GM21423 (cell line): ENCODE results near the gene PLOD3.

ENCODE experiments used
- ATAC-seq: cut with Tn5 transposase; IDR thresholded peaks from one replicate; pipeline ENCODE4 v1.9.1; 2021; ENCODE audit warnings: mild to moderate bottlenecking, moderate library complexity; ENCODE audit not compliant: unreplicated experiment

Gene PLOD3

DNA sequence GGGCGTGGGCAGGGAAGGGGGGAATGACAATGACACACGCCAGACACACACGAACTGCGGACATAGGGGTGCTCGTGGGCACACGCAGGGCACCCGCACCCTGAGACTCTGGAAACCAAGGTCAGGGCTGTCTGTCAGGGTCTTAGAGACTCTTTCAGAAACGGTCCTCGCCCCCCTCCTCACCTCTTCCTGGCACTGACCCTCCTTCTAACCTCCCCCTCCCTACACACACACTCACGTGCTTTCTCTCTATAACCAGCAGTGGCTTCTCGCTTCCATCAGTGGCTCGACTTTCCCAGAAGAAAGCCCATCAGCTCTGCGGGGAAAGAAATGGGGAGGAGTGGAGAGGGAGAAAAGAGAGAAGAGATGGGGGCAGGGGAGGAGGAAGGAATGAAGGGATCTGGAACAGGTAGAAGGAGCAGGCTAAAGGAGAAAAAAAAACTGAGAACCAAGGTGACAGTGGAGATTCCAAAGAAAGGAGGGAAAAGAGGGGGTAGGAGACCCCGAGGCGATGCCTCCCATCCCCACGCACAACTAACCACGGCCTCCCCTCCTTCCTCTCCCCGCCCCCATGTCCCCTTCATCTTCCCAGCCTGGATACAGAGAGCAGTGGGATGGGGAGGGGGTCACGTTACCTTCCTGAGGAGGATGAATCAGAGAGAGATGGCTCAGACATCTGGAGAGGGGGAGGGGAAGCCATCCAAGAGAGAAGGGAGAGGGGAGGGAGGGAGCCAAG, 50.3 kb downstream of the PLOD3 start:
- ATAC-seq: no peak

DNA sequence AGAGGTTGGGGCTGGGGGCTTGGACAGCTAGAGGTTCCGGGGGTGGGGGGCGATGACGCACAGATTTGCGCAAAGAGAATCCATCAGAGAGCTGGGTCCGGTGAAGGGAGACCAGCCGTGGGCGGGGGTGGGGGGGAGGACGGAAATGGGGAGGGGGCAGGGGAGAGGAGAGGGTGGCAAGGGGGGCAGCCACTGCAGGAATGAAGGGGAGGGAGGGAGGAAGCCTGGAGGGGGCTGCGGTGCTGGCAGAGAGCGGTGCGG, 50.8 kb downstream of the PLOD3 start:
- ATAC-seq: no peak

DNA sequence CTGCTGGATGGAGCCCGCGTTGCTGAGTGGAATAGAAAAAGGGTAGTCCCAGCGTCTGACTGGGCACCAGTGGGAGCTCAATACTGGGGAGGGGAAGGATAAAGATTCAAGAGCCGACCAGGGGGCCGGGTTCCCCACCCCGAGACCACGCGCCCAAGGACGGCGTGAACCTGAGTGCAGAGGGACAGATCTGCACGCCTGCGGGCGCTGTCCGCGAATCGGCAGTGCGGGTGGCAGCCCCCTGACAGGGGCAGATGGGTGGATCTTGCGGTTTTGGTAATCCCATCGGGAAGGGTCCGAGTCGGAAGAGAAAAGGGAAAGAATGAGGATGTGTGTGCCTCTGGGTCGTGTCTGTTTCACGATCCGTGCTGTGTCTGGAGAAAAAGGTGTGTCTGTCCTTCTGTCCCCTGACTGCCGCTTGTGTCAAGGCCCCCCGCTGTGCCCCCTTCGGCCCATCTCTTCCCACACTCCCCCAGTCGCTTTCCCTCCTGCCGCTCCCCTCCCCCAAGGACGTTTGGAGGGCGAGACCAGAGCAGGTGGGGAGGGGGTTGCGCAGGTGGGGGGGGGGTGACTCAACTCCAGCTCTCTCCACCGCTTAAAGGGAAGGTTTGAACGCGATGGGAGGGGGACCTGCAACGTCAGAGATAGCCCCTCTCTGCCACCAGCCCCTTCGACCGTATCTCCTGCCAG, 51.3 kb downstream of the PLOD3 start:
- no peak for ATAC-seq

DNA sequence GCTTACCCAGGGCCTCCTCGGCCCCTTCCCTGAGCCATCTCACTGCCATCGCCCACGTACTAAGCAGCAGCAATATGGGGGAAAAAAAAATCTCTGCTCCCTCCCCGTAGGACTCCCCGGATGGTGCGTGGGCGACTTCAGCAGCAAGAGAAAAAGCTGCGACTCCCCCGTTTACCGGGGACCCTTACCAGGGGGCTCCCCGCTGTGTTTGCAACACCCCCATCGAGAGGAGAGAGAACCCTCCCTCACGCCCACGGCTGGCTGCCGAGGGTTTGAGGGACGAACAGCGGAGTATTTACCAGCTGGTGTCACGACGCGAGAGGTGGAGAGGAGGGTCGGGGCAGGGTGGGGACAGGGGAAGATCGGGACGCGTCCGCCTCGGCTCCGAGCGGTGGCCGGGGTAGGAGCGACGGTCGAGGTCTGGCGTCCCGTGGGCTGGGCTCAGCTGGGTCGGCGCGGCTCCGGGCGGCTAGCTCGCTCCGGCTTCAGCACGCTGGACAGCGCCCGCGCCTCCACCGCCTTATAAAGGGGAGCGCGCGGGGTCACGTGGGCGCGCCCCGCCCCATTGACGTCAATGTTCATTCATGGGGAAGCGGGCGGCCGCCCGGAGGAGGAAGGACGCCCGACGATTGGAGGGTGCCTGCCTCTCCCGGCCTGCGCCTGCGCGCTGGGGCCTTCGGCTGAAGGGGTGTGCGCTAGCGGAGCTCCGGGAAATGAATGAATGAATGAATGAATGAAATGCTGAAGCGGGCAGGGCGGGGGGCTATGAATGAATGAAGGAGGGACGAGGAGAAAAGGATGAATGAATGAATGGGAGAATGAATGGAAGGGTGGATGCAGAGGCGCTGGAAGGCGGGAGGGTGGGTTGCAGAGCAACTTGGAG, 52.1 kb downstream of the PLOD3 start, which contains the start of gene VGF:
Gene VGF, minus strand, starts transcription at position 495 of the 883 bp plus-strand sequence. CDS start 726 bp downstream, outside the sequence.
- peak; percentile 71 for ATAC-seq

DNA sequence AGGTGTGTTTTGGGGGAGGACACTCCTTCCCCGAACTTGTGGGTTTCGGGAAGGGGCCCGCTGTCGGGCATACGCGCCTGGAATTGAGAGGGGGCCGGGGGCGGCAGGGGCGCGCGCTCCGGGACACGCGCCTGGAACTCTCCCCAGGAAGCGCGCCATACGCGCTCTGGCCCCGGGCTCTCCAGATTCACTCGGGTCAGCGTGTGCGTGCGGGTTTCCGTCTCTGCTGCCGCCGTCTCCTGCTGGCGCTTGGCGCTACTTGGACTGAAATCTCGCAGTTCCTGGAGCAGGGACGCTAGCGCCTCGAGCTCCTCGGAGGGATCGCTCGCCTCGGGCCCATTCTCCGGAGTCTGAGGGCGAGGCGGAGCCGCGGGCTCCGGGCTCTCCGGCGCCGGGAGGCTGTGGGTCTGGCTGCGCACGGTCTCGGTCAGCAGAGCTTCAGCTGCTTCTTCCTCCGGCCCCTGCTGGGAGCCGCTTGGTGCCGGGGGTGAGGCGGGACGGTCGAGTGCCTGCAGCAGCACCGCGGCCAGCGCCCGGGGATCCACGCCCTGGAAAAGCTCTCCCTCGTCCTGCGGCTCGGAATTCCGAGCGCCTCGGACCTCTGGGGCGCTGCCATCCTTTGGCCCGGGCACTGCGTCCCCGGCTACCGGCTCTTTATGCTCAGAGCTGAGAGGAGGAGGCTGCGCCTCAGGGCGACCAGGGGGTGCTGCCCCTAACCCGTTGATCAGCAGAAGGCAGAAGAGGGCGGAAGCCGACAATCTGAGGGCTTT, 53.1 kb downstream of the PLOD3 start:
- no peak for ATAC-seq

DNA sequence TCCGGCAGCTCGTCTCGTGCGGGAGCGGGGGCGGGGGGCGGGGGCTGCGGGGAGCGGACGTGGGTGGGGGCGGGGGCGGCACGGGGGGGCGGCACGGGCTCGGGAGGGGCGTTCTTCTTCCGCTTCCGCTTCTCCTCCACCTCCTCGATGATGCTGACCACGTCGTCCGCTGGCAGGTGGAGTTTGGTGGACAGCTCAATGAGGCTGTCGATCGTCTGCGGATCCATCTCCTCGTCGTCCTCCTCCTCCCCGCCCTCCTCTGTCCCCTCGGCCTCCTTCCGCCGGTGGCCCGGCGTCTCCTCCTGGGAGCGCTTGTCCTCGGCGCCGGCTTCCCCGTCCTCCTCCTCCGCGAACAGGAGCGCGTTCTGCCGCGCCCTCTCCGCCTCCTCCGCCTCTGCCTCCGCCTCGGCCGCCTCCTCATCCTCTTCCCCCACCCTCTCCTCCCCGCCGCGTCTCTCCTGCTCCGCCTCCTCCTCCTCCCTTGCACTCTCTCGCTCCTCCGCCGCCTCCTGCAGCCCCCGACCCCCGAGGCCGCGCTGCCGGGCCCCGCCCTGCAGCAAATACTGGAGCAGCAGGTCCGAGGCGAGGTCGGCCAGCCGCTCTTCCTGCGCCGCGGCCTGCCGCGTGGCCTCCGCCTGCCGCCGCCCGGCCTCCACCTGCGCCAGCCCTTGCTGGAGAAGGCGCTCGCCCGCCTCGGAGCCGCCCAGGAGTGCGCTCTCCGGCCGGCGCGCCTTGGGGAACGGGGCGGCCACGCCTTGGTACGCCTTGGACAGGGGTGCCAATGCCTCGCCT, 53.9 kb downstream of the PLOD3 start:
- ATAC-seq: no peak

DNA sequence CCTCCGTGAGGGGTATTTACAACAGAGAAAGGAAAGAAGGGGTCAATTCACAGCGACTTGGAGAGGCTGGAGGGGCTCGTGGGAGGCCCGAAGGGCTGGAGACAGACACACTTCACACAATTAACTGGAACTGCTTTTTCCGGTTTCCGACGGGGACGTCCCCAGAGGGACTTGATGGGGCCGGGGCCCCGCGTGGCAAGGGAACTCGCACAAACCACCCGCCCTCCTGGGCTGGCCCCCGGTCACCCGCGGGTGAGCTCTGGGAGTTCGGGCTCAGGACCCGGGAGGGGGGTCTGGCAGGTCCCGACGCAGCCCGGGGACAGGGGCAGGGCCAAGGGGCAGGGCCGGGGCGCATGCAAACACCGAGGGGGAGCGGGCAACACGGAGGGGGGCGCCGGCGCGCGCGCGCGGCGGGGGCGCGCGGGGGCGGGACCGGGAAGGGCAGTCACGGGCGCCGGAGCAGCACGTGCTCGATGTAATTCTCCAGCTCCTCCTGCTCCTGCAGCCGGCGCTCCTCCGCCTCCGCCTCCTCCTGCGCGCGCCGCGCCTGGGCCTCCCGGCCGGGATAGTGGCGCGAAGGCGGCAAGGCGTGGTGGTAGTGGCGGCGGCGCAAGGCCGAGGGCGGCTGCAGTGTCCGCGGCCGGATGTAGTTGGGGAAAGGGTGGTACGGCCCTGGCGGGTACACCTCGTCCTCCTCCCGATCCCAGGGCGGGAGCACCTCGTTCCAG, 54.7 kb downstream of the PLOD3 start:
- ATAC-seq: no peak

DNA sequence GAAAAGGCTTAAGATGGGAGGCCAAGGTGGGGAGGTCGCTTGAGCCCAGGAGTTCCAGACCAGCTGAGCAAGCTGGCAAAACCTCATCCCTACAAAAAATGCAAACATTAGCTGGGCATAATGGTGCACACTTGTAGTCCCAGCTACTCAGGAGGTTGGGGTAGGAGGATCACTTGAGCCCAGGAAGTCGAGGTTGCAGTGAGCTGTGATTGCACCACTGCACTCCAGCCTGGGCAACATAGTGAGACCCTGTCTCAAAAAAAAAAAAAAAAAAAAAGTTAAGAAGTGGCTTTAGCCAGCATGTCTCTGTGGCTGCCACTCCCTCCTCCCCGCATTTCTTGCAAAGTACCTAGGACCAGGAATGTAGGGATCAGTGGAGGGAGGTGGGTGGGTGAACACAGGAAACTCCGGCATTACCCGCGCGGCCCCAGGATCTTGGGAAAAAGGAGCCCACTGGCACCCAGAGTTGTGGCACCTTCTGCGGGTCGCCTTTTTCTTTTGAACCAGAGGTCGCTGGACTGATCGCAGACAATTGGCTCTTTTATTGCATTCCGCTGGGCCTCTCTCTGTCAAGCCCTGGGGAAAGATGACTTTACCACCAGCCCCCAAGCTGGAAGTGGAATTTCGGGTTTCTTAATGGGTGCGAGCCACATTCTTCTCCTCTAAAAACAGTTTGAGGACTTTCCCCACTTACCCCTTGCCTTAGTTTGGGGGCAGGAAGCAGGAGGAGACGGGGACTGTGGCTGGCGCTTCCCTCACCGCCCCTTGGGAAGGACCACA, 55.5 kb downstream of the PLOD3 start:
- ATAC-seq: no peak

DNA sequence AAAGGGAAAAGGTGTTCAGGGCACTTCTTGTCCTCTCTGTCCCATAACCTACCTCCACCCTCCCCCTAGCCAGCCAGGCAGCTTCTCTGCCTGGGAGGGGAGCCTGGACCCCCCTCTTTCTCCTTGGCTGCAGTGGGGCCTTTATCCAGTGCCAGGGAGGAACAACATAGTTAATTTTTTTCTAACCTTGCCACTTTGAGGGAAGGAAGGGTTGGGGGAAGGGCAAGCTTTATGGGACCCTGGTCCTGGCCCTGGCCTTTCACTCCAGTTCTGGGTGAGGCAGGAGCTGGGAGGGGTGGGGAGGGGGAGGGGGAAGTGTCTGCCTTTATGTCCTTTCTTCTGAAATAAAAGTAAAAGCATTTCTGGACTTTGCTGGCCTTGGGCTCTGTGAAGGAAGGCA, 56.5 kb downstream of the PLOD3 start:
- no peak for ATAC-seq

DNA sequence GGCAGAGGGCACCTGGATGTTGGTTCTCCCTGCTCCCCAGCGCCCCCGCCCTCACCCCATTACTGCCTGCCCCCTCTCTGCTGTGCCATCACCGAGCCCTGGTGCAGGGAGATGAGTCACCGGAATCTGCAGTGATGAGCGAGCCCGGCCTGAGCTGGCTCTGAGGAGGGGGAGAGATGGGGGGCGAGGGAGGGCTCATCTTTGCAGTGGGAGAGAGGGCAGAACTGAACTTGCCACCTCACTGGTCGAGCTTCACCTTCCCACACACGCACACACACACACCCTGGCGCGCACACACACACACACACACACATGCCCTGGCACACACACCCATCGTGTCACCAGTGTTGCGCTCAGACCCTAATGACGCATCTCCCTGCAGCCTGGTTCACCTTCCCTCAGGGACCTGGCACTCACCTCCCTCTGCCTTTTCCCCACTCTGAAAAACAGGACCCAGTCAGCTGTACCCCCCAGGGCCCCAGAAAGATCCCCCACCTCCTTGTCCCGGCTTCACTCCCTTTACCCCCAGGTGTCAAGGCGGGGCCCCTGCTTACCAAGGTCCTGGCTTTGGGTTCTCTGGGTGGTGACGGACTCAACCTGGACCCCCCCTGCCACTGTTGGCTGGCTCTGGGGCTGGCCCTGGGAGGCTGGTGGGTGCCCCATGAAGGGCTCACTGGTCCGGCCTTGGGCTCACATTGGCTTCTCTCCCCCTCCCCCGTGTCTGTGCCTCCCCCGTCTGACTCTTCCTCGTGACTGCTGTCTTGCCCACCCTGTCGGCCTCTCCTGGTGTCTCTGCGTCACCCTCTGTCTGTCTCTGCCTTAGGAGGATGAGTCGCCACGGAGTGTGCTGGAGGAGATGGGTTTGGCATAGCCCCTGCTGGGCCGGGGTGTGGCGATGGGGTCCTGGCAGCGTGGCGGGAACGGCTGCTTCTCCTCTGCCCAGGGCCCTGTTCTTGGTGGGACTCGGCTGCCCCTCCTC, 57.4 kb downstream of the PLOD3 start:
- no peak for ATAC-seq

DNA sequence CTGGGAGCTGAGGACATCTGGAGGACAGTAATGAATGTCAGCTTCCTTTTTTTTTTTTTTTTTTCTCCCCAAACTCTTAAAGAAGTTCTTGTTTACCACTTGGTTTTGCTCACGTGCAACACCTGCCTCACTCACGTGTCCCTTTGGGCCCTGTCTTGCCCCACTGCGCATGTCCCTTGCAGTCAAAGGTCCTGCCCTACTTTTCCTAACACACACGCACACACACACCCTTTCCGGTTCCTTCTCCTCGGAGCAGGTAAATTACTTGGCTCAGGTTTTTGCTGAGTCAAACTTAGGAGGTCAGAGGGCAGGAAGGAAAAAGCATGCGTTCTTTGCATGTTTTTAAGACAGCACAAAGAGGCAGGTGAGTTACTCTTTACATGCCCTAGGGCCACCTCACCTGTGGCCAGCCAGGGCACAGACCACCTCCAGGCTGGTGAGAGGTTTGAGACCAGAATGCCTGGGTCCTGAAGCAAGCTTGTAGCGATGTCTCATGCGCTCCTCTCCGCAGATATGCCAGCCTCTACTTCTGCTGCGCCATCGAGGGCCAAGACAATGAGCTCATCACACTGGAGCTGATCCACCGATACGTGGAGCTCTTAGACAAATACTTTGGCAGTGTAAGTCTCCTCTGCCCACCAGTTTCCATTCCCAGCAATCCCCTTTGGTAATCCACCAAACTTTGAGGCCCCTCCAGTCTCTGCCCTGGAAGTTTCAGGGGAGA, 60.4 kb downstream of the PLOD3 start:
- ATAC-seq: no peak

DNA sequence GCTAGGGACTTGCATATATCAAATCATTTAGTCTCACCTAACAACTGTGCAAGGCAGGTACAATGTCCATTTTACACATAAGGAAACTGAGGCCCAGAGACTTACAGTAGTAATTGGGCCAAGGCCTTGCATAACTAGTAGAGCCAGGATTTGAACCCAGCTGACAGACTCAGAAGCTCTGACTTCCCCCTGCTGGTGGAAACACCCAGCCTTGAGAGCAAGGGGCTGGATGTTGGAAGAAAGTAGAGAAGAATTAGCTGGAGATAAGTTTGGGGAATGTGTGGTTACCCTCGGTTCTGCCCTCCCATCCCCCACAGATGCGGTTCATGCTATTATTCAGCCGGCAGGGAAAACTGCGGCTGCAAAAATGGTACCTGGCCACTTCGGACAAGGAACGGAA, 61.1 kb downstream of the PLOD3 start:
- no peak for ATAC-seq
